OCI-LY1 (cell line): ENCODE results near the gene TM9SF4.

Experiments
- H2AFZ ChIP-seq: fragments of 200-600 bp; sonication (generic), shearing (Covaris generic); 2 replicates; pipeline ENCODE4 v1.6.0; 2014; ENCODE audit warnings: antibody characterized with exemption, mild to moderate bottlenecking, low read length
- H3F3A ChIP-seq: fragments of 200-600 bp; sonication (generic), shearing (Covaris generic); 2 replicates; pipeline ENCODE4 v1.6.0; 2014; ENCODE audit warnings: mild to moderate bottlenecking, antibody characterized with exemption, low read length, moderate library complexity; ENCODE audit not compliant: insufficient read depth
- H3K27ac ChIP-seq: fragments of 200-600 bp; sonication (generic); 2 replicates; pipeline ENCODE4 v1.5.1; 2014; ENCODE audit warnings: low read length, mixed run types, mild to moderate bottlenecking, low read depth; ENCODE audit not compliant: poor library complexity, severe bottlenecking
- H3K27me3 ChIP-seq: fragments of 200-600 bp; sonication (generic); 2 replicates; pipeline ENCODE4 v1.6.0; 2014; ENCODE audit warnings: antibody characterized with exemption, mild to moderate bottlenecking, low read length, moderate library complexity; ENCODE audit not compliant: insufficient read depth
- H3K36me3 ChIP-seq: fragments of 200-600 bp; sonication (generic); 2 replicates; pipeline ENCODE4 v1.6.1; 2014; ENCODE audit warnings: mild to moderate bottlenecking, antibody characterized with exemption, low read length, moderate library complexity, mixed read lengths; ENCODE audit not compliant: insufficient read depth
- H3K4me1 ChIP-seq: fragments of 200-600 bp; sonication (generic); 2 replicates; pipeline ENCODE4 v1.5.1; 2014; ENCODE audit warnings: mild to moderate bottlenecking, low read length, moderate library complexity; ENCODE audit not compliant: insufficient read depth, severe bottlenecking
- H3K4me2 ChIP-seq: fragments of 200-600 bp; sonication (generic), shearing (Covaris generic); 2 replicates; pipeline ENCODE4 v1.6.1; 2014; ENCODE audit warnings: low read length
- H3K4me3 ChIP-seq: fragments of 200-600 bp; sonication (generic); 2 replicates; pipeline ENCODE4 v1.5.1; 2014; ENCODE audit warnings: low read length, low read depth, mild to moderate bottlenecking, mixed read lengths; ENCODE audit not compliant: poor library complexity, severe bottlenecking
- H3K79me2 ChIP-seq: fragments of 200-600 bp; shearing (Covaris generic); 2 replicates; pipeline ENCODE4 v1.6.1; 2016; ENCODE audit warnings: mixed run types, low read length, mixed read lengths; ENCODE audit not compliant: insufficient read depth
- H3K9ac ChIP-seq: fragments of 200-600 bp; sonication (generic), shearing (Covaris generic); 2 replicates; pipeline ENCODE4 v1.6.1; 2014; ENCODE audit warnings: mild to moderate bottlenecking, low read length, mixed read lengths
- H3K9me2 ChIP-seq: fragments of 200-600 bp; sonication (generic), shearing (Covaris generic); 2 replicates; pipeline ENCODE4 v1.6.1; 2014; ENCODE audit warnings: low read depth, mild to moderate bottlenecking, low read length, mixed read lengths
- H3K9me3 ChIP-seq: fragments of 200-600 bp; shearing (Covaris generic); 2 replicates; pipeline ENCODE4 v1.6.1; 2014; ENCODE audit warnings: low read length, mixed read lengths
- H4K20me1 ChIP-seq: fragments of 200-600 bp; sonication (generic), shearing (Covaris generic); 2 replicates; pipeline ENCODE4 v1.6.0; 2016; ENCODE audit warnings: mild to moderate bottlenecking, low read length; ENCODE audit not compliant: insufficient read depth
- CTCF ChIP-seq: fragments of 200-600 bp; sonication (generic), shearing (Covaris generic); IDR thresholded peaks from 2 replicates; pipeline ENCODE4 v1.5.1; 2017; ENCODE audit warnings: mild to moderate bottlenecking, antibody characterized with exemption, low read length, moderate library complexity, mixed read lengths
- EZH2 ChIP-seq: fragments of 200-600 bp; sonication (generic), shearing (Covaris generic); IDR thresholded peaks from 2 replicates; pipeline ENCODE4 v1.8.0; 2017; ENCODE audit warnings: borderline replicate concordance, mixed run types, mild to moderate bottlenecking, antibody characterized with exemption, low read length, moderate library complexity, mixed read lengths

TM9SF4 gene

GRCh38 chr20:32080783-32081182 is 28.7 kb upstream of the TM9SF4 start:
- Histone ChIP-seq H3K9ac (no peak overlapping the region), H3K27ac (no peak overlapping the region), H4K20me1 (no peaks in the 10 kb centered on the region), H2AFZ (no peak overlapping the region), H3F3A (no peaks in the 10 kb centered on the region), H3K27me3 (no peaks in the 10 kb centered on the region), H3K4me1 (no peaks in the 10 kb centered on the region), H3K4me2 (no peak overlapping the region), H3K36me3 (no peaks in the 10 kb centered on the region), H3K9me3 (no peaks in the 10 kb centered on the region), H3K9me2 (no peaks in the 10 kb centered on the region), H3K4me3 (no peak overlapping the region), H3K79me2 (no peaks in the 10 kb centered on the region)
- TF ChIP-seq EZH2 (no peak), CTCF (no peak)

- H3K9me3 ChIP-seq = no peaks in the 10 kb centered on the region
- H3K4me2 ChIP-seq = no peak overlapping the region
- H3F3A ChIP-seq = no peaks in the 10 kb centered on the region
- no peaks in the 10 kb centered on the region for H3K36me3 ChIP-seq
- no peak for TF ChIP-seq EZH2
- no peak for TF ChIP-seq CTCF
- H3K9me2 ChIP-seq = no peaks in the 10 kb centered on the region
- no peak overlapping the region for H3K9ac ChIP-seq
- H2AFZ ChIP-seq = no peak overlapping the region
- no peak overlapping the region for H3K4me3 ChIP-seq
- H3K4me1 ChIP-seq = no peaks in the 10 kb centered on the region
- no peaks in the 10 kb centered on the region for H3K79me2 ChIP-seq
- no peaks in the 10 kb centered on the region for H4K20me1 ChIP-seq
- H3K27ac ChIP-seq = no peak overlapping the region
- H3K27me3 ChIP-seq = no peaks in the 10 kb centered on the region
Observed at GRCh38 chr20:32083469-32083868, 26.0 kb upstream of the TM9SF4 start.

- no peaks in the 10 kb centered on the region for H3K4me1 ChIP-seq
- no peaks in the 10 kb centered on the region for H4K20me1 ChIP-seq
- no peaks in the 10 kb centered on the region for H3K9me3 ChIP-seq
- no peaks in the 10 kb centered on the region for H3K9me2 ChIP-seq
- H2AFZ ChIP-seq = no peak overlapping the region
- H3K4me3 ChIP-seq = no peak overlapping the region
- H3K27ac ChIP-seq = no peak overlapping the region
- no peak overlapping the region for H3K4me2 ChIP-seq
- H3K27me3 ChIP-seq = 0 out of 2 replicates have a peak, but pooled peaks cover 5% of the 10 kb centered on the region
- TF ChIP-seq EZH2 (no peak), CTCF (no peak)
- no peak overlapping the region for H3K9ac ChIP-seq
- H3K79me2 ChIP-seq = no peaks in the 10 kb centered on the region
- H3F3A ChIP-seq = no peaks in the 10 kb centered on the region
- H3K36me3 ChIP-seq = no peaks in the 10 kb centered on the region
Observed at GRCh38 chr20:32087070-32087469, 22.4 kb upstream of the TM9SF4 start.
